GM06990 (cell line): ENCODE measurements around the gene AP2B1.

Experiments
- DNase-seq: peaks from one replicate; pipeline ENCODE4 v3.0.0-alpha.2; 2011; ENCODE audit not compliant: insufficient read length; ENCODE audit errors: extremely low read depth
- H3K27me3 ChIP-seq: replicated peaks from 2 replicates; pipeline ENCODE4 v1.6.0; 2011; ENCODE audit warnings: low read length; ENCODE audit not compliant: control insufficient read depth, insufficient read depth
- H3K36me3 ChIP-seq: 2 replicates; pipeline ENCODE4 v1.5.1; 2011; ENCODE audit warnings: low read length; ENCODE audit not compliant: control insufficient read depth, insufficient read depth
- H3K4me3 ChIP-seq: replicated peaks from 2 replicates; pipeline ENCODE4 v1.5.1; 2011; ENCODE audit warnings: low read depth, mild to moderate bottlenecking, control low read depth, low read length
- TF ChIP-seq, protein P1 (sequence below): IDR thresholded peaks from 2 replicates; pipeline ENCODE4 v1.5.1; 2011; ENCODE audit warnings: low read length, control low read depth, mild to moderate bottlenecking, inconsistent platforms; ENCODE audit not compliant: insufficient read depth, poor library complexity, severe bottlenecking

The AP2B1 gene

DNA sequence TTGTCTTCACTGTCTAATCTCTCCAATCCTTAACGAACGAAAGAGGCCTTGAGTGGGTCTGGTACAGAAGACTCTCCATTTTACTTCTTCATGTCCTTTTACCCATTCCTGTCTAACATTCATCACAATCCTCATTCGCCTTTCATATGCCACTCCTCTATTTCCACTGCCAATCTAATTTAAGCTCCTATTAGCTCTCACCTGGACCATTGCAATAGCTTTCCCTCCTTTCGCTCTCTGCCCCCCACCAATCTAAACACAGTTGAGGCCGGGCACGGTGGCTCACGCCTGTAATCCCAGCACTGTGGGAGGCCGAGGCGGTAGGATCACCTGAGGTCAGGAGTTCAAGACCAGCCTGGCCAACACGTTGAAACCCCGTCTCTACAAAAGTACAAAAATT, 20.2 kb upstream of the AP2B1 start:
- TF ChIP-seq, protein P1, sequence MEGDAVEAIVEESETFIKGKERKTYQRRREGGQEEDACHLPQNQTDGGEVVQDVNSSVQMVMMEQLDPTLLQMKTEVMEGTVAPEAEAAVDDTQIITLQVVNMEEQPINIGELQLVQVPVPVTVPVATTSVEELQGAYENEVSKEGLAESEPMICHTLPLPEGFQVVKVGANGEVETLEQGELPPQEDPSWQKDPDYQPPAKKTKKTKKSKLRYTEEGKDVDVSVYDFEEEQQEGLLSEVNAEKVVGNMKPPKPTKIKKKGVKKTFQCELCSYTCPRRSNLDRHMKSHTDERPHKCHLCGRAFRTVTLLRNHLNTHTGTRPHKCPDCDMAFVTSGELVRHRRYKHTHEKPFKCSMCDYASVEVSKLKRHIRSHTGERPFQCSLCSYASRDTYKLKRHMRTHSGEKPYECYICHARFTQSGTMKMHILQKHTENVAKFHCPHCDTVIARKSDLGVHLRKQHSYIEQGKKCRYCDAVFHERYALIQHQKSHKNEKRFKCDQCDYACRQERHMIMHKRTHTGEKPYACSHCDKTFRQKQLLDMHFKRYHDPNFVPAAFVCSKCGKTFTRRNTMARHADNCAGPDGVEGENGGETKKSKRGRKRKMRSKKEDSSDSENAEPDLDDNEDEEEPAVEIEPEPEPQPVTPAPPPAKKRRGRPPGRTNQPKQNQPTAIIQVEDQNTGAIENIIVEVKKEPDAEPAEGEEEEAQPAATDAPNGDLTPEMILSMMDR, result no peak
- Histone ChIP-seq H3K4me3 (peak overlapping the region; percentile 80), H3K27me3 (no peaks in the 10 kb centered on the region), H3K36me3 (no peaks in the 10 kb centered on the region)
- no peak for DNase-seq

DNA sequence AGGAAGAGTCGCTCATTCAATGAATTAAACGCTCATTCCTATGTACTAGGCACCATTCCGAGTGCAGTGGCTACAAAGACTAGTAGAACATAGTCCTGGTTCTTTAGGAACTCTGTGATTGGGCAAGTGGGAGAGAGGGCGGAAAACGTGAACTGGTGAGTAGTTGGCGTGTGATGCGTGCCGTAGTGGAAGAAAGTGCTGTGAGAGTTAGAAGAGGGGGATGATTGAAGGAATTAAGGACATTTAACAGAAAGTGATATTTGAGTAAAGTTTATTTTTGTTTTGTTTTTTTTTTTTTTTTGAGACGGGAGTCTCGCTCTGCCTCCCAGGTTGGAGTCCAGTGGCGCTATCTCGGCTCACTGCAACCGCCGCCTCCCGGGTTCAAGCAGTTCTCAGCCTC, 18.6 kb upstream of the AP2B1 start:
- peak overlapping the region; percentile 80 for H3K4me3 ChIP-seq
- DNase-seq, result no peak
- H3K36me3 ChIP-seq, result peaks cover 2% of the 10 kb centered on the region; the same call in 1 of the 2 replicates
- H3K27me3 ChIP-seq, result no peaks in the 10 kb centered on the region
- TF ChIP-seq, protein P1, result no peak

DNA sequence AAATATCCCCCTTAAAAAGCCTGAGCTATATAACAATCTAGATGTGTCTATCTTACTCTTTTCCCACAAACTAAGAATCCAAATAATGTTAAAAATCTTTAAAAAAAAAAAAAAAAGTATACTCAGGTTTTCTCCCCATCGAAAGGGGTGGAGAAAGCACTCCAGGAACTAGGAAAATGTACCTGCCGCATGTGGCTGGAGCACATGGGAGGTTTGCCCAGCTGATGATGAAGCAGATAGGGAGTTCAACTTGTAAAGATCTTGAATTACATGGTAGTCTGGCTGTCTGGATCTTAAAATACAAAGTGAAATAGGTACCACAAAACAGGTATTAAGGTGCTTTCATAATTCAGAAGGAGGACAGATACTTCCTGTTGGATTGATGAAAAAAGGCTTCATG, 17.7 kb upstream of the AP2B1 start:
- TF ChIP-seq, protein P1, result no peak
- H3K27me3 ChIP-seq, result no peaks in the 10 kb centered on the region
- peaks cover 2% of the 10 kb centered on the region; the same call in 1 of the 2 replicates for H3K36me3 ChIP-seq
- no peak for DNase-seq
- no peak overlapping the region; the same call in 1 of the 2 replicates for H3K4me3 ChIP-seq

DNA sequence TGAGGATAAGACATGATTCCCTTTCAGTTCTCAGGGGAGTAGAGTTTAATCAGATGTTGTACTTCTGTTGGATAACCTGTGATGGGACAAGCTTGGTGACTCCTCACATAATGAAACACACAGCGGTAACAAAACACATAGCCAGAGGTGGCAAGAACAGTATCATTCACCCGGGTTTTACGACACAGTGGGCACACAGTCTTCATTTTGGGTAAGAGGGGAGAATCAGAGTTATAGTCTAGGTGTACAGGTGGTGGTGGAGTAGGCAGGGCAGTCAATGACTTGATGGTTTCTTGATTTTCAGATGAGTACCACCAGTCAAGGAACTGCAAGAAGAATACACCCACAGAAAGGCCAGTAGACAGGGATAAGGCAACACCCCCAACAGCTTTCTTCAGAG, 11.4 kb upstream of the AP2B1 start:
- H3K27me3 ChIP-seq, result no peaks in the 10 kb centered on the region
- TF ChIP-seq, protein P1, result no peak
- no peak overlapping the region for H3K4me3 ChIP-seq
- DNase-seq, result no peak
- H3K36me3 ChIP-seq, result peaks cover 2% of the 10 kb centered on the region

DNA sequence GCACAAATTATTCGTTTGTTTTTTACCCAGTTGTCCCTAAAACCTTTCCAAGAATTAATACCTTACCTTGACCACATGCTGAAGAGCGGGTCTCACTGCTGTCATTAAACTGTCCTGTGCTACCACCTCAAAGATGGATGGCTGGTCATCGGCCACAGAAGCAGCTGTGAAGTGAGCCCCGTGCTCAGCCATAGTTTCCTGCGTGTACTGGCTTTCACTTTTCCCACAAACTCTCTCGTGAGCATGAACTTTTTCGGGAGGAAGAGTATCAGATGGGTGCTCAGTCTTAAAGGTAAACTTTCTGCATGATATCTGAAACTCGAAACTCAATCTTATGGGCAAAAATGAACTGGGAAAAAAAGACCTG, 9.3 kb upstream of the AP2B1 start:
- DNase-seq, result no peak
- Histone ChIP-seq H3K36me3 (no peaks in the 10 kb centered on the region; the same call in none of the 2 replicates), H3K4me3 (peak overlapping the region; percentile 94), H3K27me3 (no peaks in the 10 kb centered on the region)
- TF ChIP-seq, protein P1, result no peak
